GM19438 (cell line): ENCODE measurements around the gene TTLL10.
"Not testable (repeated sequence)": the region's sequence is repeated elsewhere in the genome, so short reads cannot be mapped to it uniquely, and the experiment has no call there.

Experiments
- ATAC-seq: cut with Tn5 transposase; IDR thresholded peaks from one replicate; pipeline ENCODE4 v1.9.1; 2021; ENCODE audit warnings: low read depth; ENCODE audit not compliant: unreplicated experiment

Gene TTLL10

DNA sequence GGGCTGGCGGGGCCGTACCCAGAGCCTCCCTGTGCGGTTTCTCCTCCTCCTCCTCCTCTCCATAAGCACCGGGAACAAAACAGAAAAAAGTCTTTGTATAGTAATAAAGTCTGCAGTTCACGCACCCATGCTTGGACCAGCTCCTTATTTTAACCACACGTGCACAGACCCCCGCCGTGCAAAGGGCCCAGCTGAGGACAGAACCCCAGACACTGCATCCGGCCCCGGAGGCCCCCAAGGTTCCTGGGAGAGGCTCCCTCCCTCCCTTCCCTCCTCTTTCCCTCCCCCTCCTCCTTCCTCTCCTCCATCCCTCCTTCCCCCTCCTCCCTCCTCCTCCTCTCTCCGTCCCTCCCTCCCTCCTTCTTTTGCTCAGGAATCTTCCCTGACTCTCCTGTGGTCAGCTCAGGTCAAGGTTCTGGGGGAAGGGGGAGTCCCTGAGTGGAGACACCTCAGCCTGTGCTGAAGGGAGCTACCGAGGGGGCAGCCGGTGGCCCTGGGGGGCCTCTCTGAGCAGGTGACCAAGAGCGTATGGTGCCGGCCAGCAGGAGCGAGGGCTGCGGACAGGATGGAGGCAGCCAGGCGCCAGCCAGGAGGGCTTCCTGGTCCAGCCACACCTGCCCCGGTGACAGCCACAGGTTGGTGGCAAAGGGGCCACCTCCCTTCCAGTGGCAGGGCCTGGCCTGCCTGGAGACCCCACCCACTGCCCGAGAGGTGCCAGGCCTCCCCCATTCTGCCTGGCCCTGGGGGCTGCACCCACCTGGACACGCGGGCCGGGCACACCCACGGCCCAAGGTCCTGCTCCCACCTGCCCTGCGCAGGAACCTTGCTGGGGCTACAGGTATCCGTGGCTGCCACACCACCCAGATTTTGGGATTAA, 3.2 kb upstream of the TTLL10 start:
- no peak for ATAC-seq

DNA sequence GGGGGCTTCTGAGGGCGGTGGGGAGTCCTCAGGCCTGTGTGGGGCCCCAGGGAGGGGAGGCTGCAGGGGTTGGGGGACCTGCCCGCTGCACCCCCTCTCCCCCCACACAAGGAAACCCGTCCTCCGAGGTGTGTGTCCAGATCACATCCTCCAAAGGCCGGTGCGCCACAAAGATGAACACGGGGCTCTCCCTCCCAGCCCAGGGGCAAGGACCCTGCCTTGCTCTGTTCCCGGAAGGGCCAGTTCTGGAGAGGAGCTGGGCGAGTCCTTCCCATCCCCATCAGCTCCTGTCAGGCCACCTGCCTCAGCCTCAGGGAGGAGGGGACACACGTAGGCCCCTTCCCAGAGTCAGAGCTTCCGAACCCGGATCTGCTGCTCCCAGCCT, 2.5 kb upstream of the TTLL10 start:
- no peak for ATAC-seq

- no peak for ATAC-seq
Measured at GRCh38 chr1:1171546-1172340, 1.9 kb upstream of the TTLL10 start.

GRCh38 chr1:1173061-1173792, 453 bp upstream of the TTLL10 start:
- ATAC-seq, result no peak

DNA sequence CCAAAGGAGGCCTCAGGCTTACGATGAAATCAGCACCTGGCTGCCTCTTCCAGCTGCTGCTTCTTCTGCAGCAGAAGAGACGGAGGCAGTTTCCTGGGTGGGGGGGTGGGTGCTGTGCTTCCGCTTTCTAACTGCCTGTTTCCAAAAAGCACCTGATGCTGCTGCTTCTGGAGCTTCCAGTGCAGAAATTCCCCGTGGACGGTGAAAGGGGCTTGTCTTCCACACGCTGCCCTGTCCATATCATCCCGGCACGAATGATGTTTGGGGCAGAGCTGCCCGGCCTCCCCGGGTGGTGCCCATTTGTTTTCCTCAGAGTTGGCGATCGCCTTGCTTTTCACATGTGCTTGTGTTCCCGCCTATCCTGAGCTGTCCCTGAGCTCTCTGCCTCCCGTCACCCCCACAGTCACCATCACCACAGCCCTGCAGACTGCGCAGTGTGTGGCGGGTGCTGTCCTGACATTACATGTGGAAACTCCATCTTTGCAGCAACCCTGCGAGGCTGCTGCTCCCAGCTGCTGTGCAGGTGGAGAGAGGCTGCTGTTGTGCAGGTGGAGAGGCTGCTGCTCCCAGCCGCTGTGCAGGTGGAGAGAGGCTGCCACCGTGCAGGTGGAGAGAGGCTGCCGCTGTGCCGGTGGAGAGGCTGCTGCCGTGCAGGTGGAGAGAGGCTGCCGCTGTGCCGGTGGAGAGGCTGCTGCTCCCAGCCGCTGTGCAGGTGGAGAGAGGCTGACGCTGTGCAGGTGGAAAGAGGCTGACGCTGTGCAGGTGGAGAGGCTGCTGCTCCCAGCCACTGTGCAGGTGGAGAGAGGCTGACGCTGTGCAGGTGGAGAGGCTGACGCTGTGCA, 1.8 kb downstream of the TTLL10 start:
- ATAC-seq, result no peak

DNA sequence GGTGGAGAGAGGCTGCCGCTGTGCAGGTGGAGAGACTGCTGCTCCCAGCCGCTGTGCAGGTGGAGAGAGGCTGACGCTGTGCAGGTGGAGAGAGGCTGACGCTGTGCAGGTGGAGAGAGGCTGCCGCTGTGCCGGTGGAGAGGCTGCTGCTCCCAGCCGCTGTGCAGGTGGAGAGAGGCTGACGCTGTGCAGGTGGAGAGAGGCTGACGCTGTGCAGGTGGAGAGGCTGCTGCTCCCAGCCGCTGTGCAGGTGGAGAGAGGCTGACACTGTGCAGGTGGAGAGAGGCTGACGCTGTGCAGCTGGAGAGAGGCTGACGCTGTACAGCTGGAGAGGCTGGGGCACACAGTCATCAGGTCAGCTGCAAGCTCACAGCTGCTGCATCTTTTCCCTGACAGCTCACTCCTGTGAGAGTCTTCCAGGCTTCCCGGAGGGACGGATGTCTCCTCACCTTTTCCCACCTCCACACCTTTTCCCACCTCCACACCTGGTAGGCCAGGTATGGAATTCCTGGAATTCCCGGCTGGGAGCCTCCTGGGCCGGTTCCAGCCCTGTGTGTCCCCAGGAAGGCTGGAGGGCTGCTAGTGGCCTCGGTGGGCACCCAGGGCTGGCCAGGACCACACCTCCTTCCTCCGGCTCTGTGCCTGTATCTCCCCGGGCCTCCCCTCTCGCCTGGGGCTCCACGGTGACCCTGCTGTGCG, 2.5 kb downstream of the TTLL10 start:
- not testable (repeated sequence) for ATAC-seq

- ATAC-seq, result no peak
Measured at GRCh38 chr1:1176931-1177330, 3.3 kb downstream of the TTLL10 start.

DNA sequence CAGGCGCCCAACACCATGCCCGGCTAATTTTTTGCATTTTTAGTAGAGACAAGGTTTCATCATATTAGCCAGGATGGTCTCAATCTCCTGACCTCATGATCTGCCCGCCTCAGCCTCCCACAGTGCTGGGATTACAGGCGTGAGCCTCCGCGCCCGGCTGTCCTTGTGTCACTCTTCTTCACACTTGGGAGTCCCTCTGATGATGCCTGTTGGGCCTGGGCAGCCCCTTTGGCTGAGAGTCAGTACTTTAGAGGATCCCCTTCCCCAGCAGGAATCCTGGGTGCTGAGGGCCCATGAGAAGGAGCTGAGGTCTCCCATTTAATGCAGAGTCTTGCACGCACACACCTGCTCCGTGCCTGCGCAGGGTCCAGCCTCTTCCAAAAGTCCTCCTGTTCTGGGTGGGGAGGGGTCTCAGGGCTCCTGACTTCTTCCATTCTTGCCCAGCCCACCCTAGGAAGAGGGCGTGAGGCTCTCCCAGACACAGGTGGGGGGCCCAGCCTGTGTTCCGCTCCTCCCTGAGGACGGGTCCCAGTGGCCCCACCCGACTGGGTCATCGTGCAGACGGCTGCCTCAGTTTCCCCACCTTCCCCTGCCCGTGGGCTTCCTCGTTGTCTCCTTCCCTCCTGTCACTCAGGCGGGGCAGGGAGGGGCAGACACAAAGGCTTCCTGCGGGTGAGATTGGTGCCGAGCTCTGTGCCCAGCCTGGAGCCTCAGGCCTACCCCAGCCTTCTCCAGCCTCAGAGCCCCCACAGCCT, 3.9 kb downstream of the TTLL10 start:
- ATAC-seq, result no peak

DNA sequence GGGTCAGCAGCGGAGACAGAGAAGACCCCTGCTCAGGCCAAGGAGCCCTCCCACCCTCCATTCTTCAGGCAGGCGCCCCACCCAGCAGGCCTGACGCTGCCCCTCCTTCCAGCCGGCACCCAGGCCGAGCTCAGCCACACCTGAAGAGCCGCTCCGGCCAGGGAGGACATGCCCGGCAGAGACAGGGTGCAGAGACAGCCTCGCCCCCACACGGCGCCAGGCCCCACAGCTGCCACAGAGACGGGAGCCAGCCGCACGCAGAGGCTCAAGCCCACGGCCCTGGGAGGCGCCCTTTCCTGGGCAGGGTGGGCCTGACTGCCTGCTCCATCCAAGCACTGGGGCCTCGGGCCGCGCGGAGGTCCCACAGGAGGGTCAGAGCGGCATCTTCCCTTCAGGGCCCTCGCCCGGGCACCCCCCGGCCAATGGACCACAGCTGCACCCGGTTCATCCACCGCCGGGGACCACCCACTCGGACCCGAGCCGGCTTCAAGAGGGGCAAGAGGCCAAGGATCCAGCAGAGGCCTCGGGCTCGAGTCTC, 5.2 kb downstream of the TTLL10 start:
- ATAC-seq, result no peak

DNA sequence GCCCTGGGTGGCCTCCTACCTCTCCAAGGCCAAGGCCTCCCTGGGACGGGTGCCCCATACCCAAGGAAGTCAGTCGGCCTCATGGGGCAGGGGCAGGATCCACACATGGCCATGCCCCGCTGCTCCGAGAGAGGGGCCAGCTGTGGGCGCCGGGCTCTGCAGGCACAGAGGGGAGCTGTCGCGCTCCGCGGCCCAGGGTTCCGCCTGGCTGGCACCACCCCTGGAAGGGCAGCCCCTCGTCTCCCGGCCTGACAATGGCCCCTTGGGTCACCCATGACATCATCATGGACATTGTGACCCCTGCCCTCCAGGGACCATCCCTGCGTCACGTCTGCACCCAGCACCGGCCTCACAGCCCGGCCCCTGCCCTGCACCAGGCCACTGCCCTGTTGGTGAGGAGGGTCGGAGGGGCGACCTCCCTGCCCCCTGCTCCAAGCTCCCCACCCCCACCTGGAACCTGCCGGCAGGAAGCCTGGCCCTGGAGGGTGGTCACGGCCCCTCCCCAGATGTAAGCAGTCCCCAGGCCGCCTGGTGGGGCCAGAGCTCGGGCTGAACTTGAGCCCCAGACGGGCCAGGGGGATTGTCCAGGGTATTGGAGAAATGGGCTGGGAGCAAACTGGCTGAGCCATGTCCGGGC, 5.8 kb downstream of the TTLL10 start:
- no peak for ATAC-seq

DNA sequence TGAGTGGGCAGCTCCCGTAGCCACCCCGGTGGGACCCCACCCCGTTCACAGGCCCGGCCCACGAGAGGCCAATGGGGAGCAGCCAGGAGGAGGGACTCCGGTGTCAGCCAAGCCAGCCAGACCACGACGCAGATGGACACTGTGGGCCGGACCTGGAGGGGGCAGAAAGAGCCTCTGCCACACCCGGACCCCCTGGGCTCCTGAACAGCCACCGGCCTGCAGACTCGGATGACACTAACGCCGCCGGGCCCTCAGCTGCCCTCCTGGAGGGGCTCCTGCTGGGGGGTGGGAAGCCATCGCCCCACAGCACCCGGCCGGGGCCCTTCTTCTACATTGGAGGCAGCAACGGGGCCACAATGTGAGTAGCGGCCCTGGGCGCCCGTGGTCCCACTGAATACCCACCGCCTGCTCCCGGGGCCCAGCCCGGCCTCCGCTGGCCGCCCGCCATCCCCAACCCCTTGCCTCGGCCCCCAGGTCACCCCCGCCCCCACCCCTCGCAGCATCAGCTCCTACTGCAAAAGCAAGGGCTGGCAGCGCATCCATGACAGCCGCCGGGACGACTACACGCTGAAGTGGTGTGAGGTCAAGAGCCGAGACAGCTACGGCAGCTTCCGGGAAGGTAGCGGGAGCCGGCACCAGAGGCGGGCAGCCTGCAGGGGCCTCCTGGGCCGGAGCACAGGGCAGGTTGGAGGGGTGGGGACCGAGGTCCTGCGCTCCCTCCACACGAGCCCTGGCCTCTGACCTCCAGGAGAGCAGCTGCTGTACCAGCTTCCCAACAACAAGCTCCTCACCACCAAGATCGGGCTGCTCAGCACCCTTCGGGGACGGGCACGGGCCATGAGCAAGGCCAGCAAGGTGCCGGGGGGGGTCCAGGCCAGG, 6.5 kb downstream of the TTLL10 start:
- no peak for ATAC-seq

- ATAC-seq, result no peak
Measured at GRCh38 chr1:1181129-1181937, 7.7 kb downstream of the TTLL10 start.

DNA sequence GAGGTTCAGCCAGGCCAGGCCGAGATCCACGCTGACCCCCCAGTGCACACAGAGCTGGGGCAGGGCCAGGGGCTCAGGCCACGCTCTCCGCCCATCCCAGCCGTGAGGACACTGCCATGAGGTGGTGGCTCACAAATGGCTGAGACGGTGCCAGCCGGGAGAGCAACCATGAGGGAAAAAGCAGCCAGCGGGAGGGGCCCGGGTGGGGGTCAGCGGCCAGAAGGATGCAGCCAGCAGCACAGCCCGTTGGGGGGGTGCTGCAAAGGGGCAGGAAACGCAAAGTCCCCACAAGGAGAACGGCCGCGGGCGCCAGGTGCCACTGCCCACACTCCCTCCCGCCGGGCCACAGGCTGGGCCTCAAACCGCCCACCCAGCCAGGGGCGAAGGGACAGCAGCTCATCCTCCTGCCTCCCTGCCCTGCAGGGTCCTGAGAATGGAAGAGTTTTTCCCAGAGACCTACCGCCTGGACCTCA, 8.3 kb downstream of the TTLL10 start:
- no peak for ATAC-seq

DNA sequence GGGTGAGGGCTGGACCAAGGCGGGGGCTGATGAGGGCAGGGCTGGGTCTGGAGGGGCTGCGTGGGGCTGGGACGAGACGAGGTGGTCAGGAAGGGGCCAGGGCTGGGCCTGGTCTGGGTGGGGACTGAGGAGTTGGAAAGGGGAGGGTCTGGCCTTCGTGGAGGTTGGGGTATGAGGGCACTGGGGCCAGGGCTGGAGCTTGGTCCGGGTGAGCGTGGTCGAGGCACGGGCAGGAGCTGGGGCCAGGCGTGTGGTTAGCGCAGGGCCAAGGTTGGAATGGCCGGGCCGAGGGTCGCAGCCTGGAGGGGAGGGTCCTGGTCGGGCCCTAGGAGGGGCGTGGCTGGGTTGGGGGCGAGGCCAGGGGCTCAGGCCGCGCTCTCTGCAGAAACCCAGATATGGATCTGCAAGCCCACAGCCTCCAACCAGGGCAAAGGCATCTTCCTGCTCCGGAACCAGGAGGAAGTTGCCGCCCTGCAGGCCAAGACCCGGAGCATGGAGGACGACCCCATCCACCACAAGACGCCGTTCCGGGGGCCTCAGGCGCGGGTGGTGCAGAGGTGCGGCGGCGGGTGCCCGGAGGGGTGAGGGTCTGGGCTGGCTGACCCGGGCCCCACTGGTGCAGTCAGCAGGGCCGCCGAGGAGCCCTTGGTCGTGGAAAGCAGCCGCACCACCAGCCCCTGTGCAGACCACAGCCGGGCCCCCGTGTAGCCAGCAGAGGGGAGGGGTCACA, 9.0 kb downstream of the TTLL10 start:
- ATAC-seq, result no peak

DNA sequence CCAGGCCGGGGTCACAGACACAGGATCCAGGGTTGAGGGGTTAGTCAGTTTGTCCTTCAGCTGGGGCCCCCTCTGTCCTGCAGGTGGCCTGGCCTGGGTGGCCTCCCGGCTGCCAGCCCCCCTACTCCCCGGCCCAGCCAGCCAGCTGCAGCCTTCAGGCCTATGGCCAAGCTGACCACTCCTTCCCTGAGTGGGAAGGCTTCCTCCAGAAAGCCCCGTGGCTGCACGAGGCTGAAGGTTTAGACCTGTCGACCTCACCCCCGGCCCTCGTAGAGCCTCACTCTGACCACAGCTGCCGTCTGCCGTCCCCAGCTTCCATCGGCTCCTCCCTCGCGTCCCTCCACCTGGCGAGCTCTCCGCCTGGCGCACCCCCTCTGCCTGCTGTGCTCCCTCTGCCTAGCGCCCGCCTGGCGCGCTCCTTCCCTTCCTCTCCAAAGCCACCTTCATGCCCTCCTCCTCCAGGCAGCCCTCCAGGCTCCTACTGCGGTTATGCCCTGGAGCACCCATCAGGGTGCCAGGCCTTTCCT, 9.6 kb downstream of the TTLL10 start:
- no peak for ATAC-seq
